WTC11 (cell line): ENCODE measurements around the gene LDLRAD4. TPM values are rescaled to one million over a fixed set of nuclear protein-coding genes. Genes with fewer than 3 reads are reported as not detected.

Experiments
- ATAC-seq: fragments of 200-7000 bp; cut with Tn5 transposase; 2 replicates; pipeline ENCODE4 v1.10.0; 2021; ENCODE audit warnings: mild to moderate bottlenecking, moderate library complexity
- CTCF ChIA-PET: fragments of 300-600 bp; sonication (Branson Sonifier 250); formaldehyde crosslinking; loops from one replicate; lab custom pipeline; 2021; ENCODE audit warnings: antibody characterized with exemption; lab: Charles Lee
- POLR2A ChIA-PET: fragments of 350-600 bp; sonication (Branson Sonifier 250); formaldehyde crosslinking; loops from one replicate; lab custom pipeline; 2021; ENCODE audit warnings: antibody characterized with exemption; lab: Charles Lee
- DNase-seq: peaks from one replicate; pipeline ENCODE4 v3.0.0; 2021; ENCODE audit warnings: low spot score
- H3K27ac Mint-ChIP-seq: 2 replicates; pipeline ENCODE4 v1.8.0; 2021; ENCODE audit warnings: mixed read lengths
- H3K27me3 Mint-ChIP-seq: 2 replicates; pipeline ENCODE4 v1.8.0; 2021; ENCODE audit warnings: low read depth, mild to moderate bottlenecking, moderate library complexity, mixed read lengths
- H3K36me3 Mint-ChIP-seq: 2 replicates; pipeline ENCODE4 v1.8.0; 2021; ENCODE audit warnings: mixed read lengths
- H3K4me1 Mint-ChIP-seq: 2 replicates; pipeline ENCODE4 v1.8.0; 2022; ENCODE audit warnings: mixed read lengths
- H3K4me3 Mint-ChIP-seq: 2 replicates; pipeline ENCODE4 v1.8.0; 2021; ENCODE audit warnings: mild to moderate bottlenecking, moderate library complexity, mixed read lengths
- H3K9me3 Mint-ChIP-seq: 2 replicates; pipeline ENCODE4 v1.8.0; 2021; ENCODE audit warnings: mixed read lengths
- AR ChIP-seq: fragments of 250-450 bp; sonication (Bioruptor Pico); IDR thresholded peaks from 2 replicates; pipeline ENCODE4 v1.9.0; 2021; ENCODE audit warnings: mild to moderate bottlenecking
- ATF1 ChIP-seq: sonication (generic); formaldehyde crosslinking; IDR thresholded peaks from 2 replicates; pipeline ENCODE4 v1.8.1; 2023; ENCODE audit warnings: mild to moderate bottlenecking, moderate library complexity, missing genetic modification reagents
- ATF2 ChIP-seq: sonication (generic); formaldehyde crosslinking; IDR thresholded peaks from 2 replicates; pipeline ENCODE4 v1.8.1; 2022; ENCODE audit warnings: low read depth, missing genetic modification reagents, borderline replicate concordance
- CBFB ChIP-seq: sonication (generic); formaldehyde crosslinking; IDR thresholded peaks from 2 replicates; pipeline ENCODE4 v1.8.1; 2022; ENCODE audit warnings: mild to moderate bottlenecking, low read depth, missing genetic modification reagents
- CREM ChIP-seq: sonication (generic); formaldehyde crosslinking; IDR thresholded peaks from 2 replicates; pipeline ENCODE4 v1.8.1; 2022; ENCODE audit warnings: mild to moderate bottlenecking, missing genetic modification reagents, moderate library complexity
- ELF4 ChIP-seq: sonication (generic); formaldehyde crosslinking; IDR thresholded peaks from 2 replicates; pipeline ENCODE4 v1.8.1; 2022; ENCODE audit warnings: low read depth, mild to moderate bottlenecking, moderate library complexity, missing genetic modification reagents
- EMX1 ChIP-seq: fragments of 250-450 bp; sonication (Bioruptor Pico); IDR thresholded peaks from 2 replicates; pipeline ENCODE4 v1.8.0; 2021; ENCODE audit warnings: mild to moderate bottlenecking
- FOXJ3 ChIP-seq: sonication (generic); formaldehyde crosslinking; IDR thresholded peaks from 2 replicates; pipeline ENCODE4 v1.9.0; 2021; ENCODE audit warnings: missing genetic modification reagents, mild to moderate bottlenecking, borderline replicate concordance
- FOXK1 ChIP-seq: sonication (generic); formaldehyde crosslinking; IDR thresholded peaks from 2 replicates; pipeline ENCODE4 v1.8.0; 2022; ENCODE audit warnings: mild to moderate bottlenecking, moderate library complexity, missing genetic modification reagents
- GABPB1 ChIP-seq: sonication (generic); formaldehyde crosslinking; IDR thresholded peaks from 2 replicates; pipeline ENCODE4 v1.8.1; 2023; ENCODE audit warnings: mild to moderate bottlenecking, missing genetic modification reagents
- GRHL2 ChIP-seq: fragments of 250-450 bp; sonication (Bioruptor Pico); IDR thresholded peaks from 2 replicates; pipeline ENCODE4 v1.8.0; 2022; ENCODE audit warnings: mild to moderate bottlenecking, moderate library complexity; ENCODE audit not compliant: insufficient replicate concordance, severe bottlenecking
- GTF2I ChIP-seq: fragments of 250-450 bp; sonication (Bioruptor Pico); conservative IDR thresholded peaks from 2 replicates; pipeline ENCODE4 v1.4.0; 2021; ENCODE audit warnings: mild to moderate bottlenecking
- HMGXB4 ChIP-seq: sonication (generic); formaldehyde crosslinking; IDR thresholded peaks from 2 replicates; pipeline ENCODE4 v1.8.1; 2023; ENCODE audit warnings: mild to moderate bottlenecking, moderate library complexity, missing genetic modification reagents
- IRF2 ChIP-seq: sonication (generic); formaldehyde crosslinking; IDR thresholded peaks from 2 replicates; pipeline ENCODE4 v1.8.0; 2022; ENCODE audit warnings: low read depth, missing genetic modification reagents, borderline replicate concordance
- JAZF1 ChIP-seq: fragments of 250-450 bp; sonication (Bioruptor Pico); IDR thresholded peaks from 2 replicates; pipeline ENCODE4 v1.9.0; 2021; ENCODE audit warnings: moderate library complexity, mild to moderate bottlenecking, inconsistent platforms
- MAX ChIP-seq: sonication (generic); formaldehyde crosslinking; IDR thresholded peaks from 2 replicates; pipeline ENCODE4 v1.8.0; 2022; ENCODE audit warnings: mild to moderate bottlenecking, missing genetic modification reagents
- MLX ChIP-seq: sonication (generic); formaldehyde crosslinking; IDR thresholded peaks from 2 replicates; pipeline ENCODE4 v1.8.1; 2023; ENCODE audit warnings: mild to moderate bottlenecking, missing genetic modification reagents, moderate library complexity
- NR2C2 ChIP-seq: sonication (generic); formaldehyde crosslinking; IDR thresholded peaks from 2 replicates; pipeline ENCODE4 v1.8.0; 2022; ENCODE audit warnings: mild to moderate bottlenecking, missing genetic modification reagents
- RORB ChIP-seq: fragments of 250-450 bp; sonication (Bioruptor Pico); IDR thresholded peaks from 2 replicates; pipeline ENCODE4 v1.9.0; 2021; ENCODE audit warnings: mild to moderate bottlenecking
- SMAD3 ChIP-seq: sonication (generic); formaldehyde crosslinking; IDR thresholded peaks from 2 replicates; pipeline ENCODE4 v1.8.0; 2022; ENCODE audit warnings: missing genetic modification reagents, mild to moderate bottlenecking, borderline replicate concordance
- SOX15 ChIP-seq: fragments of 250-450 bp; sonication (Bioruptor Pico); IDR thresholded peaks from 2 replicates; pipeline ENCODE4 v1.9.0; 2021; ENCODE audit warnings: mild to moderate bottlenecking
- TEAD1 ChIP-seq: sonication (generic); formaldehyde crosslinking; IDR thresholded peaks from 2 replicates; pipeline ENCODE4 v1.8.0; 2022; ENCODE audit warnings: mild to moderate bottlenecking, missing genetic modification reagents
- TEAD4 ChIP-seq: sonication (generic); formaldehyde crosslinking; IDR thresholded peaks from 2 replicates; pipeline ENCODE4 v1.8.0; 2022; ENCODE audit warnings: mild to moderate bottlenecking, missing genetic modification reagents
- ZBTB21 ChIP-seq: sonication (generic); formaldehyde crosslinking; IDR thresholded peaks from 2 replicates; pipeline ENCODE4 v1.8.1; 2023; ENCODE audit warnings: mild to moderate bottlenecking, missing genetic modification reagents, borderline replicate concordance
- ZBTB43 ChIP-seq: sonication (generic); formaldehyde crosslinking; IDR thresholded peaks from 2 replicates; pipeline ENCODE4 v1.8.1; 2023; ENCODE audit warnings: mild to moderate bottlenecking, missing genetic modification reagents
- ZNF232 ChIP-seq: sonication (generic); formaldehyde crosslinking; IDR thresholded peaks from 2 replicates; pipeline ENCODE4 v1.8.0; 2022; ENCODE audit warnings: mild to moderate bottlenecking, missing genetic modification reagents
- ZNF317 ChIP-seq: sonication (generic); formaldehyde crosslinking; IDR thresholded peaks from 2 replicates; pipeline ENCODE4 v1.8.1; 2023; ENCODE audit warnings: low read depth, mild to moderate bottlenecking, moderate library complexity, missing genetic modification reagents, borderline replicate concordance
- total RNA-seq: library from RNA; stranded (reverse); gene quantifications from 3 replicates; pipeline ENCODE4 v1.2.3, GENCODE V29; 2021

The LDLRAD4 gene
- total RNA-seq, 1 experiment from 2014 or later: 6.2 TPM

- no peak for TF ChIP-seq ZBTB43 (CRISPR knock-in tag)
- TF ChIP-seq CBFB: no peak
- no peak for TF ChIP-seq GTF2I (CRISPR knock-in tag)
- TF ChIP-seq GRHL2 (CRISPR knock-in tag): no peak
- no peak for TF ChIP-seq IRF2 (CRISPR knock-in tag)
- no peak for TF ChIP-seq RORB
- TF ChIP-seq ZNF317 (CRISPR knock-in tag): no peak
- no peak for TF ChIP-seq SOX15
- TF ChIP-seq, all 79 proteins: peak for 0
These were observed 171.1 kb downstream of the LDLRAD4 start (continued) for GRCh38 chr18:13389491-13390131.

GRCh38 chr18:13390196-13390595 is 171.6 kb downstream of the LDLRAD4 start:
- POLR2A ChIA-PET: no interaction called here
- DNase-seq: no peak
- TF ChIP-seq HMGXB4 (CRISPR knock-in tag) (no peak), TEAD1 (CRISPR knock-in tag) (no peak), ZNF232 (CRISPR knock-in tag) (no peak), NR2C2 (CRISPR knock-in tag) (no peak), AR (no peak), TEAD4 (no peak), IRF2 (CRISPR knock-in tag) (no peak), ATF1 (CRISPR knock-in tag) (no peak), ELF4 (CRISPR knock-in tag) (no peak), GABPB1 (no peak), SOX15 (no peak)
- TF ChIP-seq, all 79 proteins: peak for 0
- CTCF ChIA-PET: no interaction called here
- H3K27ac Mint-ChIP-seq: no peak overlapping the region
- H3K4me3 Mint-ChIP-seq: no peak overlapping the region
- no peak for ATAC-seq
- no peaks in the 10 kb centered on the region for H3K9me3 Mint-ChIP-seq
- no peaks in the 10 kb centered on the region for H3K36me3 Mint-ChIP-seq
- H3K27me3 Mint-ChIP-seq: no peaks in the 10 kb centered on the region
- no peaks in the 10 kb centered on the region for H3K4me1 Mint-ChIP-seq

GRCh38 chr18:13390711-13391110 is 172.2 kb downstream of the LDLRAD4 start:
- POLR2A ChIA-PET: no interaction called here
- Mint-ChIP-seq H3K4me1 (no peaks in the 10 kb centered on the region), H3K27ac (no peak overlapping the region), H3K9me3 (no peaks in the 10 kb centered on the region), H3K4me3 (no peak overlapping the region), H3K27me3 (no peaks in the 10 kb centered on the region), H3K36me3 (no peaks in the 10 kb centered on the region)
- CTCF ChIA-PET: no interaction called here
- no peak for ATAC-seq
- no peak for DNase-seq
- no peak for TF ChIP-seq FOXJ3 (CRISPR knock-in tag)
- no peak for TF ChIP-seq JAZF1
- no peak for TF ChIP-seq SMAD3 (CRISPR knock-in tag)
- TF ChIP-seq EMX1 (CRISPR knock-in tag): no peak
- TF ChIP-seq GABPB1: no peak
- TF ChIP-seq CREM: no peak
- no peak for TF ChIP-seq ATF2 (CRISPR knock-in tag)
- no peak for TF ChIP-seq MAX (CRISPR knock-in tag)
- no peak for TF ChIP-seq MLX (CRISPR knock-in tag)
- TF ChIP-seq ZBTB21 (CRISPR knock-in tag): no peak
- TF ChIP-seq FOXK1 (CRISPR knock-in tag): no peak
